ENCODE data around the gene ZCCHC7.

- no peak for TF ChIP-seq CTCF (IDR thresholded peaks at IDR 0.05; ENCODE audit: insufficient read depth, low read length)
- no peak for TF ChIP-seq REST (IDR thresholded peaks at IDR 0.05; ENCODE audit: insufficient replicate concordance, low read depth)
- no peak for TF ChIP-seq POLR2AphosphoS5 (IDR thresholded peaks at IDR 0.05; ENCODE audit: low read depth)
- TF ChIP-seq GABPA (IDR thresholded peaks at IDR 0.05; ENCODE audit: low read depth), result no peak
These were observed 175.4 kb downstream of the ZCCHC7 start for GRCh38 chr9:37295796-37296195.

Data from HL-60 (cell line).